C4-2B (cell line): Measurements from ENCODE around the gene KLHL26.

Source experiments
- ZFX ChIP-seq: fragments of 450-650 bp; IDR thresholded peaks from 2 replicates; pipeline ENCODE4 v1.6.1; 2017
- TF ChIP-seq, protein P1 (sequence below): fragments of 450-650 bp; conservative IDR thresholded peaks from 2 replicates; pipeline ENCODE4 v1.5.1; 2017; ENCODE audit warnings: mild to moderate bottlenecking

DNA sequence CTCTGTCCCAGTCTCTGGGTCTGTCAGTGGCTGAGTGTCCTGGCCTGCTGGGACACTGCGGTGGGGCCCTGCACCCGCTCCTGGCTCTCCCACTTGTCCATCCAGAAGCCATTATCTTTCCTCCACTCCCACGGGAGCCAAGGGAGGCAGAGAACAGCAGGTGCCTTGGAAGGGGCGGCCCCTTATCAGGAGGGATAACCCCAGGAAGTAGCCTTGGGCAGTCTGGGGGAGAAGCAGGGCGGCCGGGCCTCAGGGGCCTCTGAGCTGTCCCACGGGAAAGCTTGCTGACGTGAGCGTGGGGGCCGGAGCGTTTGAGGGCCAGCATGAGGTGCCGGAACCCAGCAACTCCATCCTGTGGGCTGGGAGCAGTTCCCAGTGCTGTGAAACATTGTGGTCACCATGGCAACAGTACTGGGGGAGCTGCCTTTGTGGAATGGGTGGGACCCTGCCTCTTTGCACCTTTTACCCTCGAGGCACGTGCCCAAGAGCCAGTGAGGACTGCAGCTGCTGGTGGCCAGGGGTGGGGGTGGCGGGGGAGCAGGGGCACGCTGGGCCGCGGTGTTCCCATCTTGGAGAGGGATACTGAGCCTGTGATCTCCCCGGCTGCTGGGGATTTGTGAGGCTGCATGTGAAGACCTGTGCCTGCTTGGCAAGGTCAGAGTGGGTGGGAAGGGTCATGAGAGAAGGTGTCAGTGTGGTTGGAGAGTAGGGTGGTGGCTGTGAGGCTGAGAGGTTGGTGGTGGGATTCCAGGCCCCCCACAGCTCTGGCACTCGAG, 20.9 kb downstream of the KLHL26 start:
- TF ChIP-seq, protein P1, sequence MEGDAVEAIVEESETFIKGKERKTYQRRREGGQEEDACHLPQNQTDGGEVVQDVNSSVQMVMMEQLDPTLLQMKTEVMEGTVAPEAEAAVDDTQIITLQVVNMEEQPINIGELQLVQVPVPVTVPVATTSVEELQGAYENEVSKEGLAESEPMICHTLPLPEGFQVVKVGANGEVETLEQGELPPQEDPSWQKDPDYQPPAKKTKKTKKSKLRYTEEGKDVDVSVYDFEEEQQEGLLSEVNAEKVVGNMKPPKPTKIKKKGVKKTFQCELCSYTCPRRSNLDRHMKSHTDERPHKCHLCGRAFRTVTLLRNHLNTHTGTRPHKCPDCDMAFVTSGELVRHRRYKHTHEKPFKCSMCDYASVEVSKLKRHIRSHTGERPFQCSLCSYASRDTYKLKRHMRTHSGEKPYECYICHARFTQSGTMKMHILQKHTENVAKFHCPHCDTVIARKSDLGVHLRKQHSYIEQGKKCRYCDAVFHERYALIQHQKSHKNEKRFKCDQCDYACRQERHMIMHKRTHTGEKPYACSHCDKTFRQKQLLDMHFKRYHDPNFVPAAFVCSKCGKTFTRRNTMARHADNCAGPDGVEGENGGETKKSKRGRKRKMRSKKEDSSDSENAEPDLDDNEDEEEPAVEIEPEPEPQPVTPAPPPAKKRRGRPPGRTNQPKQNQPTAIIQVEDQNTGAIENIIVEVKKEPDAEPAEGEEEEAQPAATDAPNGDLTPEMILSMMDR, result no peak
- no peak for TF ChIP-seq ZFX
